ENCODE data around the gene ALG3. TPM values are rescaled to one million over a fixed set of nuclear protein-coding genes. Genes with fewer than 3 reads are reported as not detected.

Gene ALG3
- total RNA-seq, 2 donors from 2014 or later = 26.8 to 28.6 TPM

GRCh38 chr3:184218814-184219213 is 29.9 kb downstream of the ALG3 start:
- no peak for DNase-seq (ENCODE audit: low spot score)
- intact Hi-C loops (cut with DNase I) = no loop called here

- intact Hi-C loops (cut with DNase I) = no loop called here
- DNase-seq (ENCODE audit: low spot score) = no peak
These were observed 37.0 kb downstream of the ALG3 start for GRCh38 chr3:184211718-184212117.

- no peak for DNase-seq (ENCODE audit: low spot score)
- intact Hi-C loops (cut with DNase I) = no loop called here
These were observed 37.5 kb downstream of the ALG3 start for GRCh38 chr3:184211297-184211696.

- DNase-seq (ENCODE audit: low spot score) = no peak
- intact Hi-C loops (cut with DNase I) = no loop called here
These were observed 39.4 kb downstream of the ALG3 start for GRCh38 chr3:184209146-184209923.

GRCh38 chr3:184203526-184203925 is 45.2 kb downstream of the ALG3 start:
- DNase-seq (ENCODE audit: low spot score) = no peak
- intact Hi-C loops (cut with DNase I) = no loop called here

- intact Hi-C loops (cut with DNase I) = no loop called here
- DNase-seq (ENCODE audit: low spot score) = no peak
These were observed 47.9 kb downstream of the ALG3 start for GRCh38 chr3:184200825-184201224.

GRCh38 chr3:184198509-184198908 is 50.3 kb downstream of the ALG3 start:
- DNase-seq (ENCODE audit: low spot score) = no peak
- intact Hi-C loops (cut with DNase I) = no loop called here

- intact Hi-C loops (cut with DNase I) = no loop called here
- DNase-seq (ENCODE audit: low spot score) = no peak
These were observed 52.2 kb downstream of the ALG3 start for GRCh38 chr3:184196536-184196935.

GRCh38 chr3:184193991-184194539 is 54.7 kb downstream of the ALG3 start:
- intact Hi-C loops (cut with DNase I) = no loop called here
- no peak for DNase-seq (ENCODE audit: low spot score)

GRCh38 chr3:184192889-184193288 is 55.9 kb downstream of the ALG3 start:
- intact Hi-C loops (cut with DNase I) = no loop called here
- no peak for DNase-seq (ENCODE audit: low spot score)

Small RNA genes within 50 kb of the gene (microRNA-seq; reads per million reads assigned to microRNA genes)
- 0 to 0.26 reads per million in 2 donors for gene MIR1224 (ENCODE audit: borderline microRNAs expressed in 2 of 2)

Other genes with a start within 250 kb of the ALG3 start
- 10 to 100 TPM; 17.5 to 20.0 TPM for gene ABCC5, start 231.1 kb downstream of the ALG3 start, total RNA-seq
- not detected for gene HTR3D, start 217.2 kb downstream of the ALG3 start, total RNA-seq
- gene HTR3C, start 195.9 kb downstream of the ALG3 start, total RNA-seq = not detected
- gene HTR3E, start 151.9 kb downstream of the ALG3 start, total RNA-seq = not detected
- gene EIF2B5, start 113.6 kb downstream of the ALG3 start, total RNA-seq = 10 to 100 TPM; 23.3 to 26.4 TPM
- gene DVL3, start 93.6 kb downstream of the ALG3 start, total RNA-seq = 10 to 100 TPM; 67.3 to 70.7 TPM
- gene AP2M1, start 74.1 kb downstream of the ALG3 start, total RNA-seq = 100 to 1,000 TPM; 324 to 365 TPM
- 10 to 100 TPM; 38.9 to 48.8 TPM for gene ABCF3, start 62.8 kb downstream of the ALG3 start, total RNA-seq
- under 1 TPM in 1 of 2 donors, not detected in 1; 0.38 TPM for gene VWA5B2, start 19.4 kb downstream of the ALG3 start, total RNA-seq
- gene EEF1AKMT4, start 710 bp upstream of the ALG3 start, total RNA-seq = 1 to 10 TPM; 1.3 to 2.5 TPM
- under 1 TPM in 1 of 2 donors, not detected in 1; 0.24 TPM for gene CAMK2N2, start 12.6 kb upstream of the ALG3 start, total RNA-seq
- gene ECE2, start 27.1 kb upstream of the ALG3 start, total RNA-seq = not detected
- 100 to 1,000 TPM; 128 to 163 TPM for gene PSMD2, start 50.3 kb upstream of the ALG3 start, total RNA-seq
- gene EIF4G1, start 65.6 kb upstream of the ALG3 start, total RNA-seq = 100 to 1,000 TPM; 273 to 325 TPM
- gene FAM131A, start 88.6 kb upstream of the ALG3 start, total RNA-seq = 10 to 100 TPM; 30.4 to 37.4 TPM
- 1 to 10 TPM; 3.7 to 4.0 TPM for gene CLCN2, start 112.6 kb upstream of the ALG3 start, total RNA-seq
- 10 to 100 TPM; 39.1 to 42.7 TPM for gene POLR2H, start 112.7 kb upstream of the ALG3 start, total RNA-seq
- gene THPO, start 129.2 kb upstream of the ALG3 start, total RNA-seq = 1 to 10 TPM in 1 of 2 donors, under 1 TPM in 1; 0.71 to 1.1 TPM
- 10 to 100 TPM; 18.6 to 32.6 TPM for gene CHRD, start 131.1 kb upstream of the ALG3 start, total RNA-seq

Measured in posterior vena cava (tissue), 2 donors.